NT2/D1 (cell line): ENCODE measurements around the gene TSEN34.

ENCODE experiments used
- SUZ12 ChIP-seq: IDR thresholded peaks from 2 replicates; pipeline ENCODE4 v1.6.1; 2011; ENCODE audit not compliant: insufficient read length, insufficient read depth; ENCODE audit errors: extremely low read depth
- YY1 ChIP-seq: IDR thresholded peaks from 2 replicates; pipeline ENCODE4 v1.6.1; 2011; ENCODE audit not compliant: insufficient read length, insufficient read depth

DNA sequence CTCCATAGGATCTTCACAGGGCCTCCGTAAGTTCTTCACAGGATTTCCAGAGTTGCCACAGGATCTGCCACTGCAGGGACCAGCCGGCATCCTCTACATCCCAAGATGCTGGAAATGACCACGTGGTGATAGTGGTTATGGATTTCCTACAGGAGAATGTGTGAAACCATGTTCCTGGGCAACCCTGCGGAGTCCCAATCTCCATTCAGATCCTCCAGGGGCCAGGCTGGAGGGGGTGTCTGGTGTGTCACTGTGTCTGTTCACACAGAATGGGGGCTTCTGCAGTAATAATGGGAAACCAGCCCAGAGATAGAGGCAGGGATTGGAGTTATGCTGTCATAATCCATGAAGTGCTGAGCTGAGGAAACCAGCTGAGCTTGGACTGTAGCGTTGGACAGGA lies 42.8 kb downstream of the TSEN34 start:
- TF ChIP-seq YY1 = no peak
- TF ChIP-seq SUZ12 = no peak
